ENCODE data around the gene COL6A2.
"Not testable (repeated sequence)": the region's sequence is repeated elsewhere in the genome, so short reads cannot be mapped to it uniquely, and the experiment has no call there.

Gene COL6A2

DNA sequence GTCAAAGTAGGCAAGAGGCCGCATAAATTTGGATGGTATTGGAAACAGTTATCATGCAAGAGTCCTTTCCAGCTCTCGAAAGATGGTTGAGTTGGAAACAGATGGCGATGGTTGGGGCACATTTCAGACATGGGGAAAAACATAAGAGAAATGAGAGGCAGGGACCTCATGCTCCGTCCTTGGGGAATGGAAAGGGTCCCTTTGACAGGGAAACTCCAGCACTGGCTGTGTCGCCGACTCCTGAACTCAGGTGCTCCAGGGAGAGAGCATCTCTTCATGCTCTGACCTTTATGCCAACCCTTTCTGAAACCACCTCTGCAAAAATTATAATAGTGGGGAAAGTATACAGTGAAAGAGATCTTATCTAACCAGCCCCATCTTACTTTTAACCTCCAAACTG, 36.8 kb upstream of the COL6A2 start:
- DNase-seq (ENCODE audit: low spot score), result no peak

GRCh38 chr21:46061518-46061917, 36.4 kb upstream of the COL6A2 start:
- DNase-seq (ENCODE audit: low spot score), result no peak

DNA sequence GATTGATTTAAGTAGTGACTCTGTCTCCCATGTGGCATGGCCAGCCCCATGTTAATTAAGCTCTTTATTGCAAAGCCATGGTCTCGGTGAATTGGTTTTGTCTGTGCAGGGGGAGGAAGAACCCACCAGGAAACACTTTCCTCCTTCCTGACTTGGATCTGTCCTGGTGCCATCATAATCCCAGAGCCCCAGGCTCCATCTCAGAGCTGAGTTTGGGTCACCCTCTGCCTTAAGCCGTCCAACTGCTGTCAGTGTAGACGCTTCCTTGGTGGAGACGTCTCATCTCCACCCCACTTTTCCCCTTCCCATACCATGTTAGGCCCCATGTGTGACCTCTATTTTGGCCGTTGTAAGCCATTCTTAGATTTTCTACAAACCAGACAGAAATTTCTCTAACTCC, 36.0 kb upstream of the COL6A2 start:
- DNase-seq (ENCODE audit: low spot score), result no peak

DNA sequence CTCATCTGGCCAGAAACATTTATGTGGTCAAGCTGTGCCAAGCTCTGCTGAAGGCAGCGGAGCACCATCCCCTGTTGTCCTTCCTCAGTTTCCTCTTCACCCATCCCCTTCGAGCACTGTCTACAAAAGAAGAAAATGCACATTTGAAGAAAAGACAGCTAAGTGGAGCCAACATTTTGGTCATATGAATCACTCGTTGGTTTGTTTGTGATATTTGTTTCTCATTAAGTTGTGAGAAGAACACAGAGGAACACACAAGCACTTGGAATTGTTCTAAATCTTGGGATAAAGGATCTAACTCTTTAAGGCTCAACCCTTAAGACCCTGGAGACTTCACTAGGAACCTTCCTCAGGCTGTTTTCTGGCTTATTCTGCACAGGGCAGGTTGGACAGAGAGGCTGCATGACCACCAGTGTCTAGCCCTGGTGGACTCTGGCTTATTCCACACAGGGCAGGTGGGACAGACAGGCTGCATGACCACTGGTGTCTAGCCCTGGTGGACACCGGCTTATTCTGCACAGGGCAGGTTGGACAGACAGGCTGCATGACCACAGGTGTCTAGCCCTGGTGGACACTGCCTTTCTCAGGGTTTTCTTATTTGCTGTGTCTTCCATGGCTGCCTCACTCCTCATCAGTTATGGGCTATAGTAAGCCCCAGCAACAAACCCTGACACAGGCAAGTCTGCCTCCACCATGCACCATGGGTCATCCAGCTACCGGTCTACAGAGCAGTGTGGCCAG, 35.3 kb upstream of the COL6A2 start:
- no peak for DNase-seq (ENCODE audit: low spot score)

DNA sequence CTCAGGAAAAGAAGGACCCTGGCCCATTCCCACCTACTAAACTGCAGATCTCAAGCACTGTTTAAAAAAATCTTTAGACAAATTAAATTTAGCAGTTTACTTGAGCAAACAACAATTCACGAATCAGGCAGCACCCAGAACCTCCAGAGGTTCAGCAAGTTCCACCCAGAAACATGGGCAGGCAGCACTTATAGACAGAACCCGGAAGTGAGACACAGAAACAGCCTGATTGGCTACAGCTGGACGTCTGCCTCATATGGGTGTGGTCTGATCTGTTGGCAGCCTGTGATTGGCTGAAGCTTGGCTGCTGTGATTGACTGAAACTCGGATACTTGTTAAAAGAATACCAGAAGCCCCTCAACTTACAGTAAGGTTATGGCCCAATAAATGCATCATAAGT, 34.7 kb upstream of the COL6A2 start:
- no peak for DNase-seq (ENCODE audit: low spot score)

DNA sequence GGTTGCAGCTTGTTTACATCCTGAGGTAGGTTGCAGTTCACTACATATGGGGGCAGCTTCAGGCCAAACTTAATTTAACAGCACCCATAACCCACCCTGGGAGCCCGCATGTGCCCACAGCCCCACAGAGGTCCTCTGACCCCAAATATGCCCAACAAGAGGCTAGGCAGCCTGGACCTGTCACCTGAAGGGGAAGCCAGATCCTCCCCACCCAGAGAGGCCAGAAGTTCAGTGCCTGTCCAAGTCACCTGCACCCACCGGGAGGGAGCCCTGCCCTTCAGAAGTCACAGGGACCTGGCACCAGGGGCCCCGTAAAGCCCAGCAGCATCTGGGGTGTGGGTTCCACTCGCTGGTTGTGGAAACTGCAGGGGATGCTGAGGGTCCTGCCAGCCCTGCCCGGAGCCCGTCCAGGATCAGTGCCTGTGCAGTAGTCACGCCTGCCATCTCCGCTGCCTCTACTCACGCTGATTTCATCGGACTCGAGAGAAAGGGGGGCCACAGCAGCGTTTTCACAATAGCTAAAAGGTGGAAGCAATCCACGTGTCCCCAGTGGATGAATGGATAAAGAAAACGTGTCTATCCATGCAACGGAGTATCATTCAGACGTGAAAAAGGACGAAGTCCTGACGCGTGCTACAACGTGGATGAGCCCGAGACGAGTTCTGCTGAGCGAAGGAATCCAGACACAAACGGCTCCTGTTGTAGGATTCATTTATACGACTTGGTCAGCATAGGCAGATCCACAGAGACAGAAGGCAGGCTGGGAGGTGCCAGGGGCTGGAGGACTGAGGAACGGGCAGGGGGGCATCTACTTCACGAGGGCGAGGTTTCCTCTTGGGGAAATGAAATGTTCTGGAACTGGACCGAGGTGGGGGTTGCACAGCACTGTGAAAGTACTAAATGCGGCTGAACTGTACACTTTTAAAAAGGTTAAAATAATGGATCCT, 33.9 kb upstream of the COL6A2 start:
- no peak for DNase-seq (ENCODE audit: low spot score)

DNA sequence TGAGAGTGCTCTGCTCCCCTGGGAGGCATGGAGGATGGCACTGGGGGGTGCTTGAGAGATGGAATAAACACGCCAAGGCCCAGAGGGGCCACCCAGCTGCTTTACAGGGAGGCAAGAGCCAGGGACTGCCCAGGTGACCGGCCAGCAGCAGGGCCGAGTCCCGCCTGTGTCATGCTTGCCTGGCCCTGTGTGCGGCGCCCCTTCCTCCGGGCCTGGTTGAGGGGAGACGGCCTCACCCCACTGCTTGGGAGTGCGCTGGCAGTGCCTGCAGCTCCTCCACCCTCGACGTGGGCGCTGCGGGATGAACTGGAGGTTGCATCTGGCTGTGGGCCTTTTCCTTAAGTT, 33.1 kb upstream of the COL6A2 start:
- DNase-seq (ENCODE audit: low spot score), result no peak

DNA sequence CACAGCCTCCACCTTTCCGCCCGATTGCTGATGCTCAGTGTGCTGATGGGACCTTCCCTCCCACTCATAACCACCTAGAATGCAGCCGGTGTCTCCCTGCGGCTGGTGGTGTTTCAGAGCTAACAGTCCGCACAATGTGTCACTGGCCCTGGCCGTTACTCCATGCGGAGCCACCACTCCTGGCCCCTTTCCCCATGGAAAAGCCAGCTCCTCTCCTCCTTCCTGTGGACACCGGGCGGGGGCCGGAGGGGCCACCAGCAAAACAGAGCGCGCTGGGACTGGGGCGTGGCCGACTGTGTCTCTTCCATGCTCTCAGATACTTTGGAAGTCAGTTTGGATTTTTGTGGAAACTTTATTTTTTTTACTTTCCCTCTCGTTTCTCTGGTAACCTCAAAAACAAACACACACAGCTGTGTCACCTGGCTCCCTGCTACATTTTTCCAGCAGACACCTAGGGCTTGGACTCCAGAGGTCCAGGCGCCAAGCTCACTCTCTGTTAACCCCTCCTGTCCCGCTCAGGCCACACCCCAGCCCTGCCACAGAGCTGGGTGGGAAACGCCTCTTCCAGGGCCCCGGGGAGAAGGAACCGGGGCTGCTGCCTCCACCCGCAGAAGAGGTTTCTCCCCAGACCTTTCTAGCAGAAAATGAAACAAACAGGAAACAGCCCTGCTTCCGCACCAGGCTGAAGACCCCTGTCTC, 32.5 kb upstream of the COL6A2 start:
- DNase-seq (ENCODE audit: low spot score), result no peak

GRCh38 chr21:46065914-46066551, 31.9 kb upstream of the COL6A2 start:
- DNase-seq (ENCODE audit: low spot score), result no peak

DNA sequence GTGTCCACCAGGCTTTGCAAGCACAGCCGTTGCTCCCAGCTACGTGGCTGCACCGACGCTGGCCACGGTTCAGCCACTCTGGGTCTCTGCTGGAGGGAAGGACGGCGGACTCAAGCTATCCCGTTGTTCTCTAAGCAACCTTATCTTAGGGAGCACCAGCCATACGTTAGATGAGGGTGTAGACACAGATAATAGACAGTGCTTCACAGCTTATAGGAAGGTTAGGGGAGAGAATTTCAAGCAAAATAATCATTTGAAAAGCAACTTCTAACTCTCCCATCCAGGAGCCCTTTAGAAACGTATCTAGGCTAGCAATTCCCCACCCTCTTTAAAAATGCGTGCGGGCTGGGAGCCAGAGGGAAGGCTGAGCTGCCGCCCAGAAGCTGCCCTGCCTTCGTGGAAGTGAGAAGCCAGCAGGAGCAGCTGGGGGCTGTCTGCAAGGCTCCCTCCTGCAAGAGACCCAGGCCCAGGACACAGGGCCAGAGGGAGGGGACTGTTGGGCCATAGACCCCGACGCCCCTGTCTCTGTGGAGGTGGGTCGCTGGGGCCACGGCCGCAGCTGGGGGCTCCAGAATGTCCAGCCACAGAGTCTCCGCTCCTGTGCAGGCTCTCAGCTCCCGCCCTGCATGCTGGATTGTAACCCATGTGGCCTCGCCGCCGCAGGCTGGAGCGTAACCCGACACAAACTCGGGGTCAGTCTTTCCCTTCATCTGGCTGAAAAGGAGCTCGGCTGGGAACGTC, 31.2 kb upstream of the COL6A2 start:
- no peak for DNase-seq (ENCODE audit: low spot score)

DNA sequence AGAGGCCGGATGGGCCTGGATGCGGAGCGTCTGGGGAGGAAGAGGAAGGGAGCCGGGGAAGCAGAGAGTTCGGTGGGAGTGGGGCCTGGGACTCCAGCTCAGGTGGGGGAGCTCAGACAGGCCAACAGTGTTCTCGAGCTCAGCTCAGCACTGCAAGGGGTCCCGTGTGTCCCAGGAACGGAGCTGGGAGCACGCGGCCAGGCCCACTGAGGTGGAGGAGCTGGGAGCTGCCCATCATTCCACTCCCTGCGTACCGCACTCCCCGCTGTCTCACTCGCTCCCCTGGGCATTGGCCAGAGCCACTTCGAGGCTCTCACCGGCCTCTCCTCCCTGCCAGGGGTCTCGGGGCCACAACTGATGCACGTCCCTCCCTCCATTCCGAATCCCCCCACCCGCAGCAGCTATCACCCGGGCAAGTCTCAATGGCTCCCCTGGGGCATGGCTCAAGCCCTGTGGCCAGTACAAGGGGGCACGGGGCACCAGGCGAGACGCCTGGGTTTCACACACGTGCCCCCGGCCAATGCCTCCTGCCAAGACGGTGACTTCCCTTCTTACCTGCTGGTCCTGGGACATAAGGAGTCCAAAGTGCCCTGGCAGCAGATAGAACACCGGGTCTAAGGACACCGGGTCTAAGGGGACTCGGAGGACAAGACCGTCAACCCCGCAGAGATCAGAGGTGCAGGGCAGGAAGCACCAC, 30.3 kb upstream of the COL6A2 start:
- DNase-seq (ENCODE audit: low spot score), result no peak

DNA sequence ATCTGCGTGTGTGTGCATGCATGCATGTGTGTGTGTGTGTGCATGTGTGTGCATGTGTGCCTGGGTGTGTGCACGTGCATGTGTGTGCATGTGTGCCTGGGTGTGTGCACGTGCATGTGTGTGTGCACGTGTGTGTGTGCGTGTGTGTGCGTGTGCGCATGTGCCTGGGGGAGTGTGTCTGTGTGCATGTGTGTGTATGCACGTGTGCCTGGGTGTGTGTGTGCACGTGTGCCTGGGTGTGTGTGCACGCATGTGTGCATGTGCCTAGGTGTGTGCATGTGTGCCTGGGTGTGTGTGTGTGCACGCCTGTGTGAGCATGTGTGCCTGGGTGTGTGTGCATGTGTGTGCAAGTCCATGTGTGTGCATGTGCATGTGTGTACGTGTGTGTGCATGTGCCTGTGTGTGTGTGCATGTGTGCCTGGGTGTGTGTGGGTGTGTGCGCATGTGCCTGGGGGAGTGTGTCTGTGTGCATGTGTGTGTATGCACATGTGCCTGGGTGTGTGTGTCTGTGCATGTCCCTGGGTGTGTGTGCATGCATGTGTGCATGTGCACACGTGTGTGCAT, 29.3 kb upstream of the COL6A2 start:
- DNase-seq (ENCODE audit: low spot score), result no peak

DNA sequence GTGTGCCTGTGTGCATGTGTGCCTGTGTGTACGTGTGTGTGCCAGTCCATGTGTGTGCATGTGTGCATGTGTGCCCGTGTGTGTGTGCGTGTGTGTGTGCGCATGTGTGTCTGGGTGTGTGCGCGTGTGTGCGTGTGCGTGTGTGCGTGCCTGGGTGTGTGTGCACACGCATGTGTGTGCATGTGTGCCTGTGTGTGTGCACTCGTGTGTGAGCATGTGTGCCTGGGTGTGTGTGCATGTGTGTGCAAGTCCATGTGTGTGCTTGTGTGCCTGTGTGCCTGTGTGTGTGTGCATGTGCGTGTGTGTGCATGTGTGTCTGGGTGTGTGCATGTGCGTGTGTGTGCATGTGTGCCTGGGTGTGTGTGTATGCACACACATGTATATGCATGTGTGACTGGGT, 28.7 kb upstream of the COL6A2 start:
- DNase-seq (ENCODE audit: low spot score), result no peak

DNA sequence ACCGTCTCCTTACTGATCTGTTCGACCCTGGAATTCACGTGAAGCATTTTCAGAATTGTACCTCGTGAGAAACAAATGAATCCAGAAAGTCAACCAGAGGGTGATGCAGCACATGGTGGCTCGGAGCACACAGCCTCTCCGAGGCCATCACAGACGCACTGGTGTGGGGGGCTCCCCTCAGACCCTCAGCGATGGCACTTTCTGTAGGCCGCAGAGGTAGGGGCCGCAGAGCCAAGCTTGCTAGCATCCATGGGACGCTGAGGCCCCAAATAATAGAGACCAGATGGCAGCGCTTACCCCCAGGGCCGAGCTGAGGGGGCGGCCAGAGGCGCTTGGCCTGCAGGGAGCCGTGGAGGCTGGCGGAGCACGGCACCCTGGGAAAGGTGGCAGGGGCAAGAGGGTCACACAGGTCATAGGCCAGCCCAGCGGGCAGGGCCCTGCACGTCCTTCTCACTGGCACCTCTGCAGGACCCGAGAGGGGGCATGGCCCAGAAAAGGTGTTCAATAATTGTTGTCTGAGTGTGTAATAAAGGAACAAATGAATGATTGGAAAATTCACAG, 28.1 kb upstream of the COL6A2 start:
- no peak for DNase-seq (ENCODE audit: low spot score)

DNA sequence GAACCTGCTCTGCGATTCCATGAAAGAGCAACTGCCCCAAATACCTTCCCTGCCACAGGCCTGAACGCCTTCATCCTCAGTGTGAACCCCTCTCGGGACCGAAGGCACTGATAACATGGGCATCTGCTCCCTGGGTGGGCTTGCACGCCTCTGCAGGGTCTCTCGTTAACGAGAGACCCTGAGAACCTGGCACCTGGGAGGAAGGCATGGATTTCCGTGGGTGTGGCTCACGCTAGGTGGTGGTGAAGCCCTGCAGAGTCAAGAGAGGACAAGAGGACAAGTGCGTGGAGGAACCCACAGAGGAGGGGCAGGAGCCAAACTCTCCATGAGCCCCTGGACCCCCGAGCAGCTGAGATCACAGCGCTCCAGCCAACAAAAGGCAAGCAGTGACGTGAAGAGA, 26.8 kb upstream of the COL6A2 start:
- DNase-seq (ENCODE audit: low spot score), result no peak

- DNase-seq (ENCODE audit: low spot score), result not testable (repeated sequence)
Measured at GRCh38 chr21:46076724-46077123, 21.2 kb upstream of the COL6A2 start.

DNA sequence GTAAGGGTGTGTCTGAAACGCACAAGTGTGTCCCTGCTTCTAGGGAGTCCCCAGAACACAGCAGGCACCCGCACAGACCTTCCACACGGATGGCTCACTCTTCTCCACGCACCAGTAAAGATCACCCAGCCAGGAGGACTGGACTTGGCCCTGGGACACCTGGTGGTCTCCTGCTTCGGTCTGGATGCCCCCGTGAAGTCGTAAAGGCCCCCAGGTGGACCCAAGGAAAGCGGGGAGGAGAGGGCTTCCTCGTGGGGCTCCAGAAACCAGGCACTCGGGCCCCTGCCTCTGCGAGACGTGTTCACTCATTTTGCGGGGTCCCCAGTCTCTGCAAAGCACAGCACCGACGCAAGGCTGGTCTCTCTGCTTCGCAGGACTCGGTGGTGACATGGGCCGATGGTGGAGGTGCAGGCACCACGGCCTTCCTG, 20.2 kb upstream of the COL6A2 start:
- DNase-seq (ENCODE audit: low spot score), result no peak

DNA sequence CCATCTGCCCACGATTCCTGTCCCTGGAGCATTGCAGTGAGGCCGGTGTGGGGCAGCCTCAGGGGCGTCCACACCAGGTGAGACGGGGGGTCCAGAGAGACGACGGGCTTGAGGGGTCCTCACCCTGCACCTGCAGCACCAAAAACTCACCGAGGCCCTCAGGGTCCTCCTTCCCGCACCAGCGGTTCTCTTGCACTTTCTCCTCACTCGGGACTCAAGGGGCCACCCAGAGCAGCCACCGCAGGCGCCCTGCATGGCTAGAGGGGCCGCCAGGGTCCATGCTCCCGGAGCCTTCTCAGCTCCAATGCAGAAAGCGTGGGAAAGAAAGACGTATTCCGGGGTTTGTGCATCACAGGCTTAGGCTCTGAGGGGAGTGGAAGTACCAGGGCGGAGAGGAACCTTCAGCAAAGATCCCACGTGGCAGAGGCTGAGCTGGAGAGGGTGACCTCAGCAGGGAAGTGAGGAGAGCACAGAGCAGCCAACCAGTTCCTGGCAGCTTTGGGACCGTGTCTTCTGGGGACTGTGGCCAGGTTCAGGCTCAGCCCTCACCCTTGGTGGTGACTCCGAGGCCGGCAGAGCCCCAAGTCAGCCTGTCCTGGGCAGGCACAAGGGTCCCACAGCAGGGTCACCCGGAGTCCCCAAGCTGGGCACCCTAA, 19.5 kb upstream of the COL6A2 start:
- DNase-seq (ENCODE audit: low spot score), result no peak

DNA sequence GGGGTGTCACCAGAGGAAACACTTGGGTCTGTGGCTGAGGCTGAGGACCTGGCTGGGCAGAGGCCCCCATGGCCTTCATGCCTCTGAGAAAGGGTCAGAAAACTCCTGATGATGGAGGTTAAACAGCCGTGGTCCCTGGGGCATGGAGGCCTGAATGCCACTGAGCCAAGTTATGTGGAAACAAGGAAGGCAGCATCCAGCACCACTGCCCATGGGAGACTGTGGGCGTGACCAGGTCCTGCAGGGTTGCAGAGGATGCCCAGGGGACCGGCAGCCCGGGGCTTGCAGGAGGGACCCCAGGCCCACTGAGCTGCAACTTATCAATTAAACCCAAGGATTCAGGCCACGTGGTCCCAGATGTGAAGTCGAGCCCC, 18.9 kb upstream of the COL6A2 start:
- DNase-seq (ENCODE audit: low spot score), result no peak

Measured in LoVo (cell line).